HepG2 (cell line): Measurements from ENCODE around the gene EHBP1. TPM values are rescaled to one million over a fixed set of nuclear protein-coding genes. Genes with fewer than 3 reads are reported as not detected.
A peak's percentile ranks its signal among the peaks of the same experiment; 100 is the strongest.

ENCODE experiments used
- BRCA1 ChIP-seq: sonication (generic); formaldehyde crosslinking; IDR thresholded peaks from 2 replicates; pipeline ENCODE4 v1.4.0; 2020; ENCODE audit warnings: missing genetic modification reagents
- DNMT1 ChIP-seq: sonication (generic); formaldehyde crosslinking; IDR thresholded peaks from 2 replicates; pipeline ENCODE4 v1.5.1; 2020; ENCODE audit warnings: mild to moderate bottlenecking, missing genetic modification reagents
- FOXJ3 ChIP-seq: sonication (generic); formaldehyde crosslinking; IDR thresholded peaks from 2 replicates; pipeline ENCODE4 v1.4.0; 2020; ENCODE audit warnings: missing genetic modification reagents, mild to moderate bottlenecking, borderline replicate concordance
- GZF1 ChIP-seq: sonication (generic); formaldehyde crosslinking; IDR thresholded peaks from 2 replicates; pipeline ENCODE4 v1.5.1; 2020; ENCODE audit warnings: mild to moderate bottlenecking, missing genetic modification reagents
- HOXA5 ChIP-seq: sonication (generic); formaldehyde crosslinking; IDR thresholded peaks from 2 replicates; pipeline ENCODE4 v1.4.0; 2020; ENCODE audit warnings: missing genetic modification reagents
- KAT7 ChIP-seq: IDR thresholded peaks from 2 replicates; pipeline ENCODE4 v1.6.1; 2018; ENCODE audit warnings: borderline replicate concordance, missing compliant biosample characterization
- MBNL3 ChIP-seq: fragments of 250-450 bp; sonication (Bioruptor Pico); conservative IDR thresholded peaks from 2 replicates; pipeline ENCODE4 v1.8.0; 2022; ENCODE audit warnings: mild to moderate bottlenecking, inconsistent platforms
- MXI1 ChIP-seq: IDR thresholded peaks from 3 replicates; pipeline ENCODE4 v1.6.1; 2012; ENCODE audit warnings: low read depth, low read length, inconsistent platforms, borderline replicate concordance
- PLRG1 ChIP-seq: fragments of 450-650 bp; conservative IDR thresholded peaks from 2 replicates; pipeline ENCODE4 v1.6.1; 2016
- SRSF1 ChIP-seq: fragments of 200-400 bp; formaldehyde crosslinking; optimal IDR thresholded peaks from 2 replicates; pipeline ENCODE3; 2017; ENCODE audit warnings: mild to moderate bottlenecking, low read depth, low read length, moderate library complexity
- ZEB1 ChIP-seq: IDR thresholded peaks from 2 replicates; pipeline ENCODE4 v1.6.1; 2012; ENCODE audit warnings: mild to moderate bottlenecking, low read depth, inconsistent platforms; ENCODE audit not compliant: insufficient replicate concordance
- ZMYM4 ChIP-seq: sonication (generic); formaldehyde crosslinking; IDR thresholded peaks from 2 replicates; pipeline ENCODE4 v1.8.1; 2023; ENCODE audit warnings: mild to moderate bottlenecking, missing genetic modification reagents
- ZNF143 ChIP-seq: sonication (generic); formaldehyde crosslinking; IDR thresholded peaks from 2 replicates; pipeline ENCODE4 v1.4.0; 2020; ENCODE audit warnings: missing genetic modification reagents
- ZNF256 ChIP-seq: sonication (generic); formaldehyde crosslinking; conservative IDR thresholded peaks from 2 replicates; pipeline ENCODE4 v1.4.0; 2020; ENCODE audit warnings: missing genetic modification reagents
- ZNF331 ChIP-seq: sonication (generic); formaldehyde crosslinking; IDR thresholded peaks from 2 replicates; pipeline ENCODE4 v1.4.0; 2020; ENCODE audit warnings: missing genetic modification reagents
- ZNF407 ChIP-seq: sonication (generic); formaldehyde crosslinking; IDR thresholded peaks from one replicate; pipeline ENCODE4 v1.5.1; 2020; ENCODE audit warnings: mild to moderate bottlenecking, missing genetic modification reagents; ENCODE audit errors: not compliant biosample characterization
- ZNF703 ChIP-seq: sonication (generic); formaldehyde crosslinking; IDR thresholded peaks from 2 replicates; pipeline ENCODE4 v1.5.1; 2020; ENCODE audit warnings: missing genetic modification reagents, mild to moderate bottlenecking, moderate library complexity, borderline replicate concordance
- polyA plus RNA-seq, 8 experiments: library from polyadenylated mRNA; depleted of rRNA in 3 of 8; stranded (reverse) in 7 of 8; unstranded in 1 of 8; fragments of >200 nt; fragmentation: Illumina TruSeq in 4 of 8; extraction: Trizol in 4 of 8; gene quantifications; 2 replicates each; pipeline versions ENCODE4 v1.2.1 to v1.2.3, GENCODE V29; 2011 to 2016; ENCODE audit warnings: low read depth in 4 of 8, missing spikeins in 1 of 8, mixed read lengths in 1 of 8; ENCODE audit not compliant: insufficient read depth in 1 of 8
- total RNA-seq, 5 experiments: library from RNA; depleted of rRNA; stranded (reverse); fragments of >200 nt; fragmentation: Illumina TruSeq; extraction: Trizol; gene quantifications; 2 replicates each; pipeline ENCODE4 v1.2.3, GENCODE V29; 2016; ENCODE audit warnings: low read depth in 1 of 5
- TF ChIP-seq, protein P1 (sequence below): sonication (generic); formaldehyde crosslinking; IDR thresholded peaks from 2 replicates; pipeline ENCODE4 v1.5.0; 2020; ENCODE audit warnings: mild to moderate bottlenecking, missing genetic modification reagents, moderate library complexity
- TF ChIP-seq, protein P2 (sequence below): sonication (generic); formaldehyde crosslinking; IDR thresholded peaks from 2 replicates; pipeline ENCODE4 v1.8.0; 2022; ENCODE audit warnings: mild to moderate bottlenecking, missing genetic modification reagents, moderate library complexity

EHBP1 gene
- total and polyA plus RNA-seq, 2 of the 13 experiments (the other 11 are each of a cell fraction or from before 2014, with no cell fraction given): 93.5 to 146 TPM

GRCh38 chr2:63050334-63051041, 345.0 kb downstream of the EHBP1 start, which contains the start of gene OTX1 (continued):
- TF ChIP-seq ZNF407 (CRISPR knock-in tag): peak; percentile 1
- peak; percentile 86 for TF ChIP-seq ZMYM4 (CRISPR knock-in tag)
- TF ChIP-seq KAT7 (CRISPR knock-in tag): peak; percentile 52; the same call in 1 of the 2 replicates
- no peak for TF ChIP-seq BRCA1 (CRISPR knock-in tag)
- peak; percentile 99 for TF ChIP-seq HOXA5
- TF ChIP-seq ZNF143: no peak
- TF ChIP-seq ZNF703 (CRISPR knock-in tag): 0 out of 2 replicates have a peak, but pooled peaks have one; percentile 31
- peak; percentile 87; the same call in 1 of the 2 replicates for TF ChIP-seq DNMT1 (CRISPR knock-in tag)
- TF ChIP-seq MXI1: peak; percentile 49; the same call in 1 of the 3 replicates
- no peak for TF ChIP-seq MBNL3 (CRISPR knock-in tag)
- TF ChIP-seq, protein P1, sequence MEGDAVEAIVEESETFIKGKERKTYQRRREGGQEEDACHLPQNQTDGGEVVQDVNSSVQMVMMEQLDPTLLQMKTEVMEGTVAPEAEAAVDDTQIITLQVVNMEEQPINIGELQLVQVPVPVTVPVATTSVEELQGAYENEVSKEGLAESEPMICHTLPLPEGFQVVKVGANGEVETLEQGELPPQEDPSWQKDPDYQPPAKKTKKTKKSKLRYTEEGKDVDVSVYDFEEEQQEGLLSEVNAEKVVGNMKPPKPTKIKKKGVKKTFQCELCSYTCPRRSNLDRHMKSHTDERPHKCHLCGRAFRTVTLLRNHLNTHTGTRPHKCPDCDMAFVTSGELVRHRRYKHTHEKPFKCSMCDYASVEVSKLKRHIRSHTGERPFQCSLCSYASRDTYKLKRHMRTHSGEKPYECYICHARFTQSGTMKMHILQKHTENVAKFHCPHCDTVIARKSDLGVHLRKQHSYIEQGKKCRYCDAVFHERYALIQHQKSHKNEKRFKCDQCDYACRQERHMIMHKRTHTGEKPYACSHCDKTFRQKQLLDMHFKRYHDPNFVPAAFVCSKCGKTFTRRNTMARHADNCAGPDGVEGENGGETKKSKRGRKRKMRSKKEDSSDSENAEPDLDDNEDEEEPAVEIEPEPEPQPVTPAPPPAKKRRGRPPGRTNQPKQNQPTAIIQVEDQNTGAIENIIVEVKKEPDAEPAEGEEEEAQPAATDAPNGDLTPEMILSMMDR (CRISPR knock-in tag): peak; percentile 18; the same call in 1 of the 2 replicates
- TF ChIP-seq GZF1 (CRISPR knock-in tag): 0 out of 2 replicates have a peak, but pooled peaks have one; percentile 27
- TF ChIP-seq, protein P2, sequence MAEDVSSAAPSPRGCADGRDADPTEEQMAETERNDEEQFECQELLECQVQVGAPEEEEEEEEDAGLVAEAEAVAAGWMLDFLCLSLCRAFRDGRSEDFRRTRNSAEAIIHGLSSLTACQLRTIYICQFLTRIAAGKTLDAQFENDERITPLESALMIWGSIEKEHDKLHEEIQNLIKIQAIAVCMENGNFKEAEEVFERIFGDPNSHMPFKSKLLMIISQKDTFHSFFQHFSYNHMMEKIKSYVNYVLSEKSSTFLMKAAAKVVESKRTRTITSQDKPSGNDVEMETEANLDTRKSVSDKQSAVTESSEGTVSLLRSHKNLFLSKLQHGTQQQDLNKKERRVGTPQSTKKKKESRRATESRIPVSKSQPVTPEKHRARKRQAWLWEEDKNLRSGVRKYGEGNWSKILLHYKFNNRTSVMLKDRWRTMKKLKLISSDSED: no peak
- TF ChIP-seq SRSF1: peak; percentile 26
- no peak for TF ChIP-seq PLRG1
- TF ChIP-seq ZNF256 (CRISPR knock-in tag): no peak
- TF ChIP-seq ZNF331 (CRISPR knock-in tag): no peak
- TF ChIP-seq FOXJ3: peak; percentile 26; the same call in 1 of the 2 replicates
- no peak for TF ChIP-seq ZEB1
